Mammary epithelial cell (primary cell): ENCODE measurements around the gene SPTBN1.

ENCODE experiments used
- CTCF ChIP-seq, 2 donors: IDR thresholded peaks in 1 of 2; conservative IDR thresholded peaks in 1 of 2; 2 replicates each; pipeline ENCODE4 v1.5.1; 2011 to 2012; ENCODE audit warnings: inconsistent platforms in 2 of 2, low read length in 2 of 2, mild to moderate bottlenecking in 2 of 2, control low read depth in 1 of 2, low read depth in 1 of 2; ENCODE audit not compliant: insufficient read depth in 1 of 2; ENCODE audit errors: extremely low read depth in 1 of 2
- EZH2 ChIP-seq: IDR thresholded peaks from 2 replicates; pipeline ENCODE4 v1.6.1; 2012; ENCODE audit warnings: low read length, inconsistent platforms, borderline replicate concordance

GRCh38 chr2:54610700-54611099 lies 154.6 kb downstream of the SPTBN1 start:
- TF ChIP-seq CTCF (conservative IDR thresholded peaks at IDR 0.05 in 1 of 2, IDR thresholded peaks at IDR 0.05 in 1 of 2; ENCODE audit: extremely low read depth in 1 of 2, insufficient read depth in 1 of 2, low read depth in 1 of 2, low read length in 2 of 2) (no peak), EZH2 (no peak)
